Peyer's patch (tissue), 4 donors: Measurements from ENCODE around the gene SAMD4B. TPM values are rescaled to one million over a fixed set of nuclear protein-coding genes. Genes with fewer than 3 reads are reported as not detected.
"Not testable (repeated sequence)": the region's sequence is repeated elsewhere in the genome, so short reads cannot be mapped to it uniquely, and the experiment has no call there.

Source experiments
- DNase-seq, 3 donors: peaks; one replicate each; pipeline ENCODE4 v3.0.0-alpha.2; 2017 to 2019
- H3K27ac ChIP-seq, 4 donors: fragments of 200-600 bp; sonication (generic); one replicate each; pipeline ENCODE4 v1.5.1; 2016 to 2019
- H3K27me3 ChIP-seq, 2 donors: fragments of 200-600 bp; sonication (generic); one replicate each; pipeline ENCODE4 v1.5.1; 2019
- H3K36me3 ChIP-seq, 3 donors: fragments of 200-600 bp; sonication (generic); one replicate each; pipeline ENCODE4 v1.5.1; 2016 to 2019
- H3K4me1 ChIP-seq, 4 donors: fragments of 200-600 bp; sonication (generic); one replicate each; pipeline ENCODE4 v1.5.1; 2016 to 2019
- H3K4me3 ChIP-seq, 4 donors: fragments of 200-600 bp; sonication (generic); 1 replicate in 3 of 4; 2 replicates in 1 of 4; pipeline ENCODE4 v1.5.1; 2016 to 2019; ENCODE audit warnings: mild to moderate bottlenecking in 1 of 4
- H3K9me3 ChIP-seq, 4 donors: fragments of 200-600 bp; sonication (generic); one replicate each; pipeline ENCODE4 v1.5.1; 2016 to 2019; ENCODE audit warnings: mild to moderate bottlenecking in 1 of 4
- CTCF ChIP-seq, 6 experiments: fragments of 450-650 bp in 4 of 6; fragments of 200-600 bp in 2 of 6; sonication (generic) in 1 of 6; IDR thresholded peaks; one replicate each; pipeline ENCODE4 v1.5.1; 2017 to 2019; ENCODE audit warnings: antibody characterized with exemption in 6 of 6, mild to moderate bottlenecking in 3 of 6, moderate library complexity in 1 of 6
- POLR2A ChIP-seq, 2 donors: fragments of 450-650 bp; IDR thresholded peaks; one replicate each; pipeline ENCODE4 v1.5.1; 2017; ENCODE audit warnings: antibody characterized with exemption in 2 of 2, mild to moderate bottlenecking in 2 of 2, moderate library complexity in 2 of 2
- total RNA-seq, 4 donors: library from RNA; depleted of rRNA; stranded (reverse); fragments of >200 nt; gene quantifications; one replicate each; pipeline ENCODE4 v1.1.0, GENCODE V29; 2016

The SAMD4B gene
- total RNA-seq, 4 donors from 2014 or later = 69.0 to 126 (median 91.8) TPM

- Histone ChIP-seq H3K4me3 (no peak overlapping the region), H3K36me3 (no peaks in the 10 kb centered on the region), H3K4me1 (peaks cover 0 to 18% (median 0%) of the 10 kb centered on the region in 4 donors), H3K27ac (no peak overlapping the region), H3K27me3 (peaks cover 0 to 11% of the 10 kb centered on the region in 2 donors), H3K9me3 (no peaks in the 10 kb centered on the region)
- TF ChIP-seq POLR2A (IDR thresholded peaks at IDR 0.05) (no peak), CTCF (IDR thresholded peaks at IDR 0.05) (no peak)
- no peak for DNase-seq
Measured at GRCh38 chr19:39308531-39309304, 33.5 kb upstream of the SAMD4B start.

GRCh38 chr19:39309305-39309670, 32.9 kb upstream of the SAMD4B start:
- not testable (repeated sequence) for H3K36me3 ChIP-seq, H3K4me3 ChIP-seq, DNase-seq, H3K27ac ChIP-seq, H3K9me3 ChIP-seq
- peaks cover 0 to 11% of the 10 kb centered on the region in 2 donors for H3K27me3 ChIP-seq
- H3K4me1 ChIP-seq = peaks cover 0 to 18% (median 0%) of the 10 kb centered on the region in 4 donors

GRCh38 chr19:39310558-39311311, 31.5 kb upstream of the SAMD4B start:
- H3K27me3 ChIP-seq = peaks cover 0 to 11% of the 10 kb centered on the region in 2 donors
- H3K36me3 ChIP-seq = peaks cover 0 to 7% (median 0%) of the 10 kb centered on the region in 3 donors
- no peak overlapping the region for H3K27ac ChIP-seq
- TF ChIP-seq CTCF (IDR thresholded peaks at IDR 0.05) (no peak), POLR2A (IDR thresholded peaks at IDR 0.05) (no peak)
- no peaks in the 10 kb centered on the region for H3K9me3 ChIP-seq
- peaks cover 0 to 18% (median 0%) of the 10 kb centered on the region in 4 donors for H3K4me1 ChIP-seq
- H3K4me3 ChIP-seq = no peak overlapping the region
- no peak for DNase-seq

- Histone ChIP-seq H3K4me1 (no peaks in the 10 kb centered on the region), H3K27ac (no peak overlapping the region), H3K9me3 (no peaks in the 10 kb centered on the region), H3K36me3 (peaks cover 0 to 7% (median 0%) of the 10 kb centered on the region in 3 donors), H3K27me3 (no peaks in the 10 kb centered on the region), H3K4me3 (no peak overlapping the region)
- no peak for DNase-seq
- TF ChIP-seq CTCF (IDR thresholded peaks at IDR 0.05) = no peak
- no peak for TF ChIP-seq POLR2A (IDR thresholded peaks at IDR 0.05)
Measured at GRCh38 chr19:39314016-39314728, 28.0 kb upstream of the SAMD4B start.

GRCh38 chr19:39315933-39316332, 26.3 kb upstream of the SAMD4B start:
- H3K4me1 ChIP-seq = peaks cover 0 to 13% (median 0%) of the 10 kb centered on the region in 4 donors
- H3K27ac ChIP-seq = no peak overlapping the region
- no peak for TF ChIP-seq POLR2A (IDR thresholded peaks at IDR 0.05)
- no peak for TF ChIP-seq CTCF (IDR thresholded peaks at IDR 0.05)
- no peaks in the 10 kb centered on the region for H3K9me3 ChIP-seq
- DNase-seq = no peak
- H3K36me3 ChIP-seq = peaks cover 0 to 7% (median 0%) of the 10 kb centered on the region in 3 donors
- H3K27me3 ChIP-seq = no peaks in the 10 kb centered on the region
- no peak overlapping the region for H3K4me3 ChIP-seq
